Epithelial cell of esophagus (primary cell): ENCODE results near the gene FAM110A.
A peak's percentile ranks its signal among the peaks of the same experiment; 100 is the strongest.

Experiments used
- DNase-seq: peaks from one replicate; pipeline ENCODE4 v3.0.0; 2010; ENCODE audit warnings: low read depth
- H3K4me3 ChIP-seq: 2 replicates; pipeline ENCODE4 v1.5.1; 2011; ENCODE audit warnings: mild to moderate bottlenecking, low read length, control low read depth
- TF ChIP-seq, protein P1 (sequence below): IDR thresholded peaks from 2 replicates; pipeline ENCODE4 v1.5.1; 2011; ENCODE audit warnings: low read depth, mild to moderate bottlenecking, low read length, control low read depth, inconsistent platforms; ENCODE audit not compliant: insufficient read depth; ENCODE audit errors: missing control alignments

FAM110A gene

GRCh38 chr20:830011-830521, 3.4 kb upstream of the FAM110A start:
- TF ChIP-seq, protein P1, sequence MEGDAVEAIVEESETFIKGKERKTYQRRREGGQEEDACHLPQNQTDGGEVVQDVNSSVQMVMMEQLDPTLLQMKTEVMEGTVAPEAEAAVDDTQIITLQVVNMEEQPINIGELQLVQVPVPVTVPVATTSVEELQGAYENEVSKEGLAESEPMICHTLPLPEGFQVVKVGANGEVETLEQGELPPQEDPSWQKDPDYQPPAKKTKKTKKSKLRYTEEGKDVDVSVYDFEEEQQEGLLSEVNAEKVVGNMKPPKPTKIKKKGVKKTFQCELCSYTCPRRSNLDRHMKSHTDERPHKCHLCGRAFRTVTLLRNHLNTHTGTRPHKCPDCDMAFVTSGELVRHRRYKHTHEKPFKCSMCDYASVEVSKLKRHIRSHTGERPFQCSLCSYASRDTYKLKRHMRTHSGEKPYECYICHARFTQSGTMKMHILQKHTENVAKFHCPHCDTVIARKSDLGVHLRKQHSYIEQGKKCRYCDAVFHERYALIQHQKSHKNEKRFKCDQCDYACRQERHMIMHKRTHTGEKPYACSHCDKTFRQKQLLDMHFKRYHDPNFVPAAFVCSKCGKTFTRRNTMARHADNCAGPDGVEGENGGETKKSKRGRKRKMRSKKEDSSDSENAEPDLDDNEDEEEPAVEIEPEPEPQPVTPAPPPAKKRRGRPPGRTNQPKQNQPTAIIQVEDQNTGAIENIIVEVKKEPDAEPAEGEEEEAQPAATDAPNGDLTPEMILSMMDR = no peak
- no peak overlapping the region for H3K4me3 ChIP-seq
- DNase-seq = no peak

GRCh38 chr20:831251-831650, 2.3 kb upstream of the FAM110A start:
- H3K4me3 ChIP-seq = no peak overlapping the region
- DNase-seq = no peak
- TF ChIP-seq, protein P1 = no peak

GRCh38 chr20:831956-832355, 1.6 kb upstream of the FAM110A start:
- DNase-seq = no peak
- TF ChIP-seq, protein P1 = no peak

DNA sequence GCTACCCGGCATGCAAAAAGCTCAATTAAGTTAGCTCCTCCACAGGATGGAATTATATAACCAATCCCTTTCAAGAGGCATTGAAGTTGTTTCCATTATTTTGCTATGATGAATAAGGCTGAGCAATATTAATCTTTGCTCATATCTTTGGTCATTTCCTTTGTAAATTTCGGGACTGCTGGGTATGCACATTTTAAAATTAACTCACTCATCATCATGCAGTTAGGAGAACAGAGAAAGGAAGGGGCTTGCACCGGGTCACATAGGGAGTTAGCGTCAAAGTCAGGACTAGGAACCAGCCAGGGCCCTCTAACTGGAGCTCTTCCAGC, 430 bp upstream of the FAM110A start:
- H3K4me3 ChIP-seq = peak overlapping the region; percentile 75
- TF ChIP-seq, protein P1 = no peak
- DNase-seq = peak; percentile 59

More at GRCh38 chr20:831956-832355, 1.6 kb upstream of the FAM110A start:
- no peak overlapping the region for H3K4me3 ChIP-seq

DNA sequence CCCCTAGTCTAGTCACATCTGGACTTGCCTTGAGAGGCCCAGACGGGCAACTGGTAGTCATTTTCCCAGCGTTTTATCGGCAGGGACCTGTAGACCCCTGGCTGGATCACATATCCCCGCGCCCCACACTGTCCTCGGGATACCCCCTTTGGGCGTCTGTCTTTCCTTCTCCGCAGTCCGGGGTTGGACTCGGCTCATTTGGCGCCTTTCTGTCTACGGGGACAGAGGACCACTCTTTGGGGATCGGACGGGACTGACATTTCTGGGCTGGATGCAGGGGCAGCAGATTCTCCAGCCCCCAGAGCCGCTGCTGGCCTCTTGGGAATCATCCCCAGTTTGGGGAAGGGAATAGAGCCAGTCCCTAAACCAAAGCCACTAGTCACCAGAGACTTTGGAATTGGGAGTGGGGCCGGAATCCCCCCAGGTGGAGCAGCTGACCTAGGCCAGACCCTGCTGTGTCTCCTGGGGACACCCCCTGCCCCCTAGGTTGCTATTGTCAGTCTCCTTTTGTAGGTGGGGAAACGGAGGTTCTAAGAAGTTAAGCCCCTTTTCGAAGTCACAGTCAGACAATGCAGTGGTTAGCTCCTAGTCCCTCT, 734 bp downstream of the FAM110A start:
- DNase-seq = no peak
- TF ChIP-seq, protein P1 = no peak
- peak overlapping the region; percentile 75 for H3K4me3 ChIP-seq

GRCh38 chr20:835608-836045, 2.1 kb downstream of the FAM110A start:
- TF ChIP-seq, protein P1 = no peak
- DNase-seq = no peak
- no peak overlapping the region for H3K4me3 ChIP-seq

- DNase-seq = no peak
- no peak overlapping the region for H3K4me3 ChIP-seq
Observed at GRCh38 chr20:836190-836589, 2.7 kb downstream of the FAM110A start.

More at GRCh38 chr20:836190-836589, 2.7 kb downstream of the FAM110A start:
- TF ChIP-seq, protein P1 = no peak
